OCI-LY7 (cell line): ENCODE results near the gene NSMCE1. TPM values are rescaled to one million over a fixed set of nuclear protein-coding genes. Genes with fewer than 3 reads are reported as not detected.
A peak's percentile ranks its signal among the peaks of the same experiment; 100 is the strongest.

ENCODE experiments used
- BruUV-seq: library from RNA; stranded (reverse); fragments of 400-500 nt; replicated peaks from 2 replicates; lab custom pipeline; 2021; lab: Mats Ljungman, UMichigan
- CTCF ChIA-PET: fragments of 300-600 bp; sonication (Branson Sonifier 250); formaldehyde crosslinking; loops from one replicate; lab custom pipeline; 2022; ENCODE audit warnings: antibody characterized with exemption; ENCODE audit not compliant: unreplicated experiment; lab: Charles Lee
- POLR2A ChIA-PET: fragments of 300-600 bp; sonication (Branson Sonifier 250); formaldehyde crosslinking; loops from one replicate; lab custom pipeline; 2022; ENCODE audit warnings: antibody characterized with exemption; lab: Charles Lee
- DNase-seq: peaks from one replicate; pipeline ENCODE4 v3.0.0-alpha.2; 2015; ENCODE audit warnings: low spot score
- H2AFZ ChIP-seq: fragments of 200-600 bp; sonication (generic), shearing (Covaris generic); 2 replicates; pipeline ENCODE4 v1.6.1; 2014; ENCODE audit warnings: mild to moderate bottlenecking, antibody characterized with exemption, low read length, moderate library complexity
- H3K27ac ChIP-seq: fragments of 200-600 bp; sonication (generic); 2 replicates; pipeline ENCODE4 v1.5.1; 2014; ENCODE audit warnings: mixed run types, low read depth, mild to moderate bottlenecking, moderate library complexity, low read length, inconsistent platforms; ENCODE audit not compliant: poor library complexity, severe bottlenecking
- H3K36me3 ChIP-seq: fragments of 200-600 bp; sonication (generic); 2 replicates; pipeline ENCODE4 v1.6.1; 2014; ENCODE audit warnings: mild to moderate bottlenecking, antibody characterized with exemption, low read length, moderate library complexity, mixed read lengths; ENCODE audit not compliant: insufficient read depth
- H3K4me1 ChIP-seq: fragments of 200-600 bp; sonication (generic); 2 replicates; pipeline ENCODE4 v1.5.1; 2014; ENCODE audit warnings: mild to moderate bottlenecking, low read length; ENCODE audit not compliant: insufficient read depth, poor library complexity, severe bottlenecking
- H3K4me2 ChIP-seq: fragments of 200-600 bp; sonication (generic); 2 replicates; pipeline ENCODE4 v1.6.1; 2014; ENCODE audit warnings: mild to moderate bottlenecking, low read length
- H3K4me3 ChIP-seq: fragments of 200-600 bp; sonication (generic); 2 replicates; pipeline ENCODE4 v1.5.1; 2014; ENCODE audit warnings: mild to moderate bottlenecking, low read depth, low read length; ENCODE audit not compliant: poor library complexity, severe bottlenecking
- H3K79me2 ChIP-seq: fragments of 200-600 bp; sonication (generic); 2 replicates; pipeline ENCODE4 v1.6.1; 2016; ENCODE audit warnings: low read depth, mild to moderate bottlenecking, low read length, moderate library complexity, mixed read lengths; ENCODE audit not compliant: insufficient read depth
- H3K9me2 ChIP-seq: fragments of 200-600 bp; sonication (generic); 2 replicates; pipeline ENCODE4 v1.6.1; 2016; ENCODE audit warnings: mild to moderate bottlenecking, low read length, mixed read lengths; ENCODE audit not compliant: insufficient read depth
- H3K9me3 ChIP-seq: fragments of 200-600 bp; sonication (generic); 2 replicates; pipeline ENCODE4 v1.6.1; 2014; ENCODE audit warnings: mild to moderate bottlenecking, mixed run types, low read length, mixed read lengths
- H4K20me1 ChIP-seq: fragments of 200-600 bp; sonication (generic); 2 replicates; pipeline ENCODE4 v1.6.1; 2014; ENCODE audit warnings: mild to moderate bottlenecking, antibody characterized with exemption, low read length, moderate library complexity, mixed read lengths; ENCODE audit not compliant: insufficient read depth
- CTCF ChIP-seq: fragments of 200-600 bp; sonication (generic); conservative IDR thresholded peaks from 2 replicates; pipeline ENCODE4 v1.5.1; 2014; ENCODE audit warnings: mild to moderate bottlenecking, antibody characterized with exemption, low read length, moderate library complexity, mixed read lengths
- EZH2phosphoT487 ChIP-seq: fragments of 200-600 bp; sonication (generic); IDR thresholded peaks from 2 replicates; pipeline ENCODE4 v1.6.1; 2018; ENCODE audit warnings: low read depth, borderline replicate concordance, mild to moderate bottlenecking, mixed run types, antibody characterized with exemption, low read length, moderate library complexity, mixed read lengths
- intact Hi-C: fragments of 100-400 bp; cut with micrococcal nuclease; formaldehyde crosslinking; loops from one replicate; pipeline ENCODE4 v1.10.0; 2022; ENCODE audit not compliant: unreplicated experiment
- total RNA-seq, 2 experiments: library from RNA; depleted of rRNA in 1 of 2; stranded (reverse); fragments of >200 nt in 1 of 2; shearing (Covaris generic) in 1 of 2; gene quantifications; 2 replicates each; pipeline ENCODE4 v1.2.3, GENCODE V29; 2014 to 2022

The NSMCE1 gene
- total RNA-seq, 2 experiments from 2014 or later = 51.1 to 84.0 TPM

GRCh38 chr16:27314161-27314723, 45.7 kb upstream of the NSMCE1 start:
- peaks cover 59% of the 10 kb centered on the region for H3K4me1 ChIP-seq
- no peaks in the 10 kb centered on the region; the same call in 1 of the 2 replicates for H3K36me3 ChIP-seq
- H4K20me1 ChIP-seq = peaks cover 4% of the 10 kb centered on the region; the same call in 1 of the 2 replicates
- POLR2A ChIA-PET = no interaction called here
- TF ChIP-seq EZH2phosphoT487 (no peak), CTCF (no peak)
- H3K9me3 ChIP-seq = peaks cover under 1% of the 10 kb centered on the region; the same call in 1 of the 2 replicates
- H3K79me2 ChIP-seq = peaks cover 20% of the 10 kb centered on the region; the same call in 1 of the 2 replicates
- intact Hi-C loops = loop anchor here (2.0 kb wide), 1 partner anchor 79 kb away; no protein-coding TSS in a partner anchor
- H3K9me2 ChIP-seq = no peaks in the 10 kb centered on the region
- peak overlapping the region; percentile 30 for H3K27ac ChIP-seq
- no peak for DNase-seq
- H3K4me3 ChIP-seq = peak overlapping the region; percentile 93
- peak overlapping the region; percentile 94 for H3K4me2 ChIP-seq
- no TSS peak for BruUV-seq
- peak overlapping the region; percentile 86 for H2AFZ ChIP-seq
- CTCF ChIA-PET = no interaction called here

GRCh38 chr16:27313422-27314160, 45.0 kb upstream of the NSMCE1 start, which contains the start of gene IL4R:
Gene IL4R (plus strand): TSS chr16:27313974. CDS start chr16:27340204, 26,230 bp downstream.
- no TSS peak for BruUV-seq
- H3K36me3 ChIP-seq = no peaks in the 10 kb centered on the region; the same call in 1 of the 2 replicates
- peaks cover 7% of the 10 kb centered on the region; the same call in 1 of the 2 replicates for H3K9me3 ChIP-seq
- no peaks in the 10 kb centered on the region for H3K9me2 ChIP-seq
- peak within 1 kb of the TSS; percentile 86 for H2AFZ ChIP-seq
- peaks cover 54% of the 10 kb centered on the region for H3K4me1 ChIP-seq
- CTCF ChIA-PET = no interaction called here
- intact Hi-C loops = loop anchor here (2.0 kb wide), 1 partner anchor 79 kb away; no protein-coding TSS in a partner anchor
- peak within 1 kb of the TSS; percentile 94 for H3K4me2 ChIP-seq
- H3K4me3 ChIP-seq = peak within 1 kb of the TSS; percentile 93
- peaks cover 20% of the 10 kb centered on the region; the same call in 1 of the 2 replicates for H3K79me2 ChIP-seq
- DNase-seq = peak; percentile 72
- H3K27ac ChIP-seq = peak within 1 kb of the TSS; percentile 30
- POLR2A ChIA-PET = no interaction called here
- TF ChIP-seq CTCF (no peak), EZH2phosphoT487 (no peak)
- H4K20me1 ChIP-seq = peaks cover 4% of the 10 kb centered on the region; the same call in 1 of the 2 replicates
